PFSK-1 (cell line): ENCODE results near the gene TMEM150B.

ENCODE experiments used
- FOXP2 ChIP-seq: optimal IDR thresholded peaks from 2 replicates; pipeline ENCODE3; 2011; ENCODE audit warnings: borderline replicate concordance, control low read depth, inconsistent platforms; ENCODE audit not compliant: insufficient read depth; ENCODE audit errors: extremely low read length, extremely low read depth
- POLR2AphosphoS5 ChIP-seq: IDR thresholded peaks from 2 replicates; pipeline ENCODE4 v1.6.1; 2012; ENCODE audit warnings: low read depth, mild to moderate bottlenecking, control low read depth, low read length, moderate library complexity
- REST ChIP-seq, 2 experiments: IDR thresholded peaks; 2 replicates each; pipeline versions ENCODE4 v1.6.1 to v1.8.0; 2011 to 2012; ENCODE audit warnings: low read depth in 2 of 2, low read length in 2 of 2, control low read depth in 1 of 2, inconsistent platforms in 1 of 2, mild to moderate bottlenecking in 1 of 2, moderate library complexity in 1 of 2; ENCODE audit not compliant: insufficient read depth in 1 of 2
- SIN3A ChIP-seq: IDR thresholded peaks from 2 replicates; pipeline ENCODE4 v1.6.1; 2012; ENCODE audit warnings: mild to moderate bottlenecking, low read length, moderate library complexity, borderline replicate concordance; ENCODE audit not compliant: insufficient read depth
- TAF1 ChIP-seq: IDR thresholded peaks from 2 replicates; pipeline ENCODE4 v1.6.1; 2012; ENCODE audit warnings: low read length, control low read depth, borderline replicate concordance; ENCODE audit not compliant: insufficient read depth

The TMEM150B gene

GRCh38 chr19:55354698-55355212 lies 29.6 kb upstream of the TMEM150B start, which contains the start of gene COX6B2:
Gene COX6B2, minus strand, starts transcription at chr19:55354719. Its CDS starts 198 bp downstream, at chr19:55354521.
- no peak for TF ChIP-seq SIN3A
- no peak for TF ChIP-seq TAF1
- TF ChIP-seq REST (IDR thresholded peaks at IDR 0.05; ENCODE audit: insufficient read depth in 1 of 2, low read depth in 2 of 2, low read length in 2 of 2) = no peak
- TF ChIP-seq FOXP2 = no peak
- TF ChIP-seq POLR2AphosphoS5 = no peak

- TF ChIP-seq TAF1 (no peak), FOXP2 (no peak), REST (IDR thresholded peaks at IDR 0.05; ENCODE audit: insufficient read depth in 1 of 2, low read depth in 2 of 2, low read length in 2 of 2) (no peak), SIN3A (no peak), POLR2AphosphoS5 (no peak)
Observed at GRCh38 chr19:55353803-55354697, 28.9 kb upstream of the TMEM150B start.

DNA sequence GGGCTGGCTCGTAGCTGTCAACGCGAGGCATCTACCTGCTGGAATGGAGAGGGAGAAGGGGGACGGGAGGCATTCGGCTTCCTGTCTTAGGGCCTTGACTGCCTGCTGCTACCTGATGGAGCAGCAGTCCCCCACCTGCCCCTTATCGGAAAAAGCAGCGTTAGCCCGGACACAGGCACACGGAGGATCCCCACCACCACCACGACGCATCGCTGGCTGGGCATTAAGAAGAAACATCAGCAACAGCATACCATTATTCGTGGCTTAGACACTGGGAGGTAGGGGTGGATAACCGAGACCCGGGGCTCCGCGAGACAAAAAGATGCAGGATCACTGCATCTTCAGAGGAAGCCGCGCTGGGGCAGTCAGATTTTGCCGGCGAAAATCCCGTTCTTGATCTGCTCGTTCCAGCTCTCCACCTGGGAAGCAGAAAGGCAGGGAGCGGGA lies 28.2 kb upstream of the TMEM150B start:
- TF ChIP-seq TAF1 (no peak), REST (IDR thresholded peaks at IDR 0.05; ENCODE audit: insufficient read depth in 1 of 2, low read depth in 2 of 2, low read length in 2 of 2) (no peak), POLR2AphosphoS5 (no peak), SIN3A (no peak), FOXP2 (no peak)

DNA sequence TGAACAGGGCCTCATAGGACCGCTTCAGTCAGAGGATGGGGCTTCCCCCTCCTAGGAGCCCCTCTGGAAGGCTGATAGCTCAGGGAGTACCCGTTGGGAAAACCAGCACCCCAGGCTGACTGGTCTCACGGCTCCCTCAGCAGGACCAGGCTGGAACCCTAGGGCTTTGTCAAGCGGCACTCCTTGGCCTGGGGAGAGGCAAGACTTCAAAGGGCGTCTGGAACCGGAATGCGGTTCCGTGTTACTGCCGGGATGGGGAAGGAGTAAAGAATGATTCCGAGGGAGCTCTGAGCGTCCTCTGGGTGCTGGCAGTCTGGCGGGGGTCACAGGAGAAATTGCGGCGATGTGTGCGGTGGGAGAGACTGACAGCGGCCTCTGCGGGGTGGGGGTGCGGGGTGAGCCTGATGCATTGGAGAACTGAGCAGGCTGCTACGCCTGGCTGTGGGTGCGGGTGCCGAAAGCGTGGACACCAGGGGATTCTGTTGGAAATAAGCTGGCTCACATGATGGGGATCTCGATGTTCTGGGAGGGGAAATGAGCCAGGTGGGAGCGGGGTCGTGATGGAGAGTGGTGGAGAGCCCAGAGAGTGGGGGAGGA lies 27.5 kb upstream of the TMEM150B start:
- TF ChIP-seq REST (IDR thresholded peaks at IDR 0.05; ENCODE audit: insufficient read depth in 1 of 2, low read depth in 2 of 2, low read length in 2 of 2) = no peak
- TF ChIP-seq SIN3A = no peak
- no peak for TF ChIP-seq POLR2AphosphoS5
- no peak for TF ChIP-seq FOXP2
- no peak for TF ChIP-seq TAF1
